HG02938 (cell line): ENCODE results near the gene RAI14.

Source experiments
- ATAC-seq: cut with Tn5 transposase; IDR thresholded peaks from one replicate; pipeline ENCODE4 v1.9.1; 2021; ENCODE audit warnings: mild to moderate bottlenecking, moderate library complexity; ENCODE audit not compliant: unreplicated experiment

The RAI14 gene

DNA sequence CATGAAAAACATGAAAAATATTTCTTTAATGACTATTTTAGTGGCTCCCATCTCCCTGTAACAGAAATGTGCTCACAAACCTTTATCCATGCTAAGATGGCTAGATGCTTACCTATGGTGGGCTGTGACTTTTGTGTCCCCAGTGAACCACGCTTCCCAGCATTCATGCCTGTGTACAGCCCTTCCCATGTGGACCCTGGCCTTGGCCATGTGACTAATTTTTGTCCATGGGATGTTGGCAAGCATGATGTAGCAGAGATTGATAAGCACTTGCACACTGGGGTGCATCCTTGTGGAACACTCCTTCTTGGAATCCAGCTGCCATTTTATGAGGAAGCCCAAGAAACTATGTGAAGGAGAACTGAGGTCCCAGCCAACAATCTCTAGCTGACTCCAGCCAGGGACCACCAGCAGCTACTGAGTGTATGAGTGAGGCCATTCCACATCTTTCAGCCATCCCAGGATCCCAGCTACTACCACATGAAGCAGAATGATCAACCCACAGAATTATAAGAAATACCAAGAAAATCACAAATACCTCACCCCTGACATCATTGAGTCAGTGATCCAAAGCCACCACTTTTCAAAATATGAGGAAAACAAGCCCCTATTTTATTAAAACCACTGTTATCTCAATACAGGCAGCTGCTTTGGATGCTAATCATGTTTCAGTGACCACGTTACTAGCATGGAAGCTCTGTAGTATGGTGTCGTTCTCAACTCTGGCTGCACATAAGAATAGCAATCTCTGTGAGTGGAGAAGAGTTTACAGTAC lies 16.1 kb upstream of the RAI14 start:
- ATAC-seq: no peak

DNA sequence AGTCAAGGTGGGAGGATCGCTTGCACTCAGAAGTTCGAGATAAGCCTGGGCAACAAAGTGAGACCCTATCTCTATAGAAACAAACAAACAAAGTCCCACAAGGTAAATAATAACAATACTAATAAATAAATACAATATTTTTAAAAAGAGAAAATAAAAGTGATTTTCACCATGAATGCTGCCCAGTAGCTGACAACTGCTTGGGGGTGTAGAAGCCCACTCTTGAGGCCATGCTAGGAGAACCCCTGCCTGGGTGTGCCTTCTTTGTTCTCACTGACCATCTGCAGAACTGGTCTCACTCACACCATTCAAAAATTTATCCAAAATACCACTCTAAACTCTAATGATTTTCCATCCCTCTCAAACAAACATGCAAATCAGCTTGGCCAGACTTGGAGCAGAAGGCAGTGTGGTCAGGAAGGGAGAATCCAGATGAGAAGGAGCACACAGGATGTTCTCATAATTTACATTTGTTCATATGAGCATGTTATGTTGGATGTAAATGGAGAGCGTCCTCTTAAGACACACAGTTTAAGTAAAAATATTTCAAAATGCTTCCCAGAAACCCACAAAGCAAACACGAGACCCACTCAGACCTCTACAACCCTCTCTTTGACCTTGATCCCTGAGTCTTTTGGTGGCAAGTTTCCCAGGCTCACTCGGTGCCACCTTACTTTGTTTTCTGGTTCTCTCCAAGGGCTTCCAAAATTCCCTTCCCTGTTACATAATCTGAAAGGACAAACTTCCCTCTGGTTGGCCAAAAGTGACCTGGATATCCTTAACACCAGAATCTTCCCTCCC lies 7.9 kb upstream of the RAI14 start:
- ATAC-seq: no peak

DNA sequence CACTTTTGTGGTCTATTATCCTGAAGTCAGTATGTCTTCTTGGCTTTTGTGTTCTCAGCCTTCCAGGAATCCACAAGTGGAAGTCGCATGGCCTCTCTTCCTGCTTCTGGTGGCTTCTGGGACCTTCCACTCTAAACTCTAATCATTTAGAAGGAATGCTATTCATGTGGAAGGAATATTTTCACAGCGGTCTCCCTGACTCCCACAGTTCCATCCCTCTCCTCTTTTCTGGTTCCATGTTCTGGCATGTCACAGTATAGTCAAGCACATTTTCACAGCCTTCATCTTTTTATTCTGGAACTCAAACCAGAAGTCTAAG lies 7.3 kb upstream of the RAI14 start:
- no peak for ATAC-seq

DNA sequence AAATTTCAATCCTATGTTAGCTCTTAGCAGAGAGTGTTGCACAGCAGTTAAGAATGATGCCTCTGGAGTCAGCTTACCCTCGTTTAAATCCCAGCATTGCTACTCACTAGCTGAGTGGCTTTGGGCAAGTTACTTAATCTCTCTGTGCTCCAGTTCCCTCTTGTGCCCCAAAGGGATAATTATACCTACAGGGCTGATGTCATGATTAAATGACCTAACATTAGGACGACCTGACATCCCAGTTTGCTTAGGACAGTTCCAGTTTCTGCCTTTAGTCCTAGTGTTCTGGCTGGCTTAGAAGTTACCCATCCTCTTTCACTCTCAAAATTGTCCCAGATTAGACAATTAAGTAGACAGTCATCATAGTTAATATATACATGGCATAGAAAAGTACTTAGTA lies 4.3 kb upstream of the RAI14 start:
- ATAC-seq: no peak

DNA sequence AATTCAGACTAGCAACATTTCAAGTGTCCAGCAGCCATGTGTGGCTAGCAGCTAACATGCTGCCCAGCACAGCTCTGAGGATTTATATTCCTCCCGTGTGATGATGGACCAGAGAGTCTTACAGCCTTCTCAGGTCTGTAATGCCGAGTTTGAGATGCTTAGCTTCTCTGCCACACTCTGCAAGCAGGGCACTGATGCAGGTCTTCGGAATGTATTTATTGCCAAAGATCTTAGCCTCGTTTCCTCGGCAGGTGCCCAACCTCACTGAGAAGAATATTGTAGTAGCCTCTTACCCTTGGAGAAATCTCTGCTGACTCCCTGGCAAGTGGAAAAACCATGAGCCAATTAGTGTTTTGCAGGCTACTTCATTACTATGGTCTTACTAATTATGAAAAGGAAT lies 3.7 kb upstream of the RAI14 start:
- ATAC-seq: no peak

DNA sequence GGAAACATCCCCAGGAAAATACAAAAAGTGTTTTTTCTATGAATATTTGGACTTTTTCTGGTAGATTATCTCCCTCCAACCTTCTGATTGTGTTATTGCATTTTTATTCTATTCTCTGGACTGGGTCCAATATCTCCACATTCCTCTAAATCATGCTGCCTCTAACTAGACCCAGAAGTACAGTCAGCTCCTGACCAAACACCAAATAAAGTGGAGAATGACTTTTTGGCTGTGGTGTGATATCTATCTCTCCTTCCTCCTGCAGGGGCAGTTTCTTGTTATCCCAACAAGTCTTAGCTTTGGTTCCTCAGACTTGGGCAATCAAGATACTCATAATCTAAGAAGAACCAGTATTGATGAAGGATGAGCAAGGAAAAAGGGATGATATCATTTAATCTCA lies 3.2 kb upstream of the RAI14 start:
- no peak for ATAC-seq

DNA sequence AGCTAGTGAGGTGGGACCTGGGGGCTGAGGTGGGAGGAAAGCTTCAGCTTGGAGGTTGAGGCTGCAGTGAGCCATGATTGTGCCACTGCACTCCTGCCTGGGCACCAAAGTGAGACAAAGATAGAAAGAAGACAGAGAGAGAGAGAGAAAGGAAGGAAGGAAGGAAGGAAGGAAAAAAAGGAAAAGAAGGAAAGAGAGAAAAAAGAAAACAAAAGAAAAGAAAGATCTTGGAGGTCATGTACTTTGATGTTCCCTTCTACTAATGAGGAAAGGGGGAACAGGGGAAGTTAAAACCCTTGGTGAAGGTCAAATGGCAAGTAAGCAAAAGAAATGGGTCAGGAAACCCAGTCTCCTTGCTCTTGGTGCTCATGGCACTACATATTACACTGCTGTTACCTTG lies 2.4 kb upstream of the RAI14 start:
- ATAC-seq: no peak

DNA sequence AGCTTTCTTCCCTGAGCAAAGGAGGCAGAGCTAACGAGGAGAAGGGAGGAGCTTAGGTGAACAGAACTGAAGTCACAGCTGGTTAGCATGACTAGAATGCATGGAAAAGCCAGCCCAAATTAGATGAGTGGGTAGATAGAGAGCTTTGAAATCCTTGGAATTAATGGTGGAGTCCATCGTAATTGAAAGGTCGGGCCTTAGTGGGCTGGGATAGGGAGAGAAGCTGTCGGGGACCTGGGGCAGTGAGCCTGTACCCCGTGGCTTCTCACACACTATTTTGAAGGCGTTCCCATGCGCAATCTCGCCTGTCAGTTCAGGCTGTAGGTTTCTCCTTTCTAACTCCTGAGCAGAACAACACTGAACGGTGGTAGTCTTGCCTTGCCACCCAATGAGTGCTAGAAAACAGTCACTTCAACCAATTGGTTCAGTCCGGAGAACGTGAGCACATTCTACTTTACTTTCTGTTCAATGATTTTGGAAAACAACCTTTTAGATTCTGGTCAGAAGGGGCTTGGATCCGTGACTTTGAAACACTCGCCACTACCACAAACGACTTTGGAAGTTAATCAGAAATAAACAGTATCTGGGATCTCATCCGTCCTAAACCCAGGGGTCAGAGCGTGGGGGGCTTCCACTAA lies 655 bp upstream of the RAI14 start:
- ATAC-seq: no peak

DNA sequence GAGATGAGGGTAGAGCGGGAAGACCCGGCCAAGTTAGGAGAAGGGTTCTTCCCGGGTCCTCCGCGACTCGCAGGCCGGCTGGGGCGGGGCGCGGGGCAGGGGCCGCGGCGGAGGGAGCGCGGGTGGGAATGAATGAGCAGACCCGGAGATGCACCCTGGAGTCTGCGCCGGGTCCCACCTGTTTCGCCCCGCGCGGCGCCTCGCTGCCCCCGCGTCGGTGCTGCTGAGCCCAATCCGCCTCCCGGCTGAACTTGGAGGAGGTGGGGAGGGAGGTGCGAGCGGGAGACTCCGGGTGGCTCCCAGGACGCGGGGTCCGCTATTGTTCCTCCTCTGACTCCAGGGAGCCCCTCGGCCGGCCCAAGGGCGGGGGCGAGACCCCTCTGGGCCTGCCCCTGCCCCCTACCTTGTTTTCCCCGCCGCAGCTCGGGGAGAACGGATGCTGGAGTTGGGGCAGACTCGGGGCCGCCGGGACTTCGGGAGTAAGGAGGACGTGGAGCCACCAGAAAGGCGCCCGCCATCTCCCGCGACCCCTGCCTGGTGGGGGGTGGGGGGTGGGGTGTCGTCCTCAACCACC lies 659 bp downstream of the RAI14 start:
- no peak for ATAC-seq

DNA sequence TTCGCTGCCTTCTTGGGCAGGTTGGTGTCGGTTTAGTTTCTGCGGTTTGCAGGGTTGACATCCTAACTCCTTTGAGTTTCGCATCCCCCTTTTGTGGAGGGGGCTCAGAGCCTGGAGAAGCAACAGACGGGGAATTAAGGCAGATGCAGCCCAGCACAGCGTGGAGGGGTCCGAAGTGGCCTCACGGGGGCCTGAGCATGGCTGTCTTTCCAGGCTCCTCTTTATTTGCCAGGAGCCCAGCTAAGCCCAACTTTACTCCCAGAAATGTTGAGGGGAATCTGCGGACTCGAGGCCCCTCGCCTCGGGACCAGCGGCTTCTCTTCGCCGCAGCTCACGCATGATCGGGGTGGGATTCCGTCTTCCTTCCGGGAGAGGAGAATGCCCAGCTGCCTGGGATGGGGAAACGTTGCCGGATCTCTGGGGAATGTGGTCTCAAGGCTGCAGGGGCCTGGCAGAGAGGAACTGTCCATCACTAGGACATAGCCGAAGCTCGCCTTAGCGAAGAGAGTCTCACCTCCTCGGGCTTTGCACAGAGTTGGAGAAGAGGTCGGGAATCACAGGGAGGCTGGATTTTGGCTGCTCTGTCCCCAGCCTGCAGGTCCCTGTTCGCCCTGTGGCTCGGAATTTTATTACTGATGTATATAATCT lies 1.3 kb downstream of the RAI14 start:
- ATAC-seq: no peak

DNA sequence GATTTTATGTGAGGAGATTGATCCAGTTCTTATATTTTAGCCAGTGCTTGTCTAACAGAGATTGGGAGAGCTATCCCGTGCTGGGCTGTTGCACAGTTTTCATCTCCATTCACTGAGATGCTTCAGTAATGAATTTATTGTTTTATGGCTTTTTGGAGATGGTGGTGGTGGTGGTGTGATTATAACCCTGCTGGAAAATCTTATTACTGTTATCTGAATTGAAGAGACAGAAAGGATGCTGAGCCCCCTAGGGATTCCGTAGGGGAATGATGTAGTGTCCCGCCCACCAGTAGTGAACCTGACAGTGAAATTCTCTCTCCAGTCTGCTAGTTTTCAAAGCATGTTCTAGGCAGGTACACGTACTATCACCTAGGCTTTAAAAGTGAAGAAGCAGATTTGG lies 1.9 kb downstream of the RAI14 start:
- ATAC-seq: no peak

DNA sequence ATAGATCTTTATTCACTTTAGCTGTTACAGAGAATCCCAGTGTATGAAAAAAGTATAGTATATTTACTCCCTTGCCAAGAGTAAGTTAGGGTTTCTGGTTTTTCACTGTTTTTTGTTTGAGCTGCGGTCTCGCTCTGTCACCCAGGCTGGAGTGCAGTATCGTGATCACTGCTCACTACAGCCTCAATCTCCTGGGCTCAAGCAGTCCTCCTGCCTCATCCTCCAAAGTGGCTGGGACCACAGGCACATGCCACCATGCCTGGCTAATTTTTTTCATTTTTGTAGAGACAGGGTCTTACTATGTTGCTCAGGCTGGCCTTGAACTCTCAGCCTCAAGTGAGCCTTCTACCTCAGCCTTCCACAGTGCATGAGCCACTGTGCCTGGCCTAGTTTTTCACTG lies 3.0 kb downstream of the RAI14 start:
- ATAC-seq: no peak

DNA sequence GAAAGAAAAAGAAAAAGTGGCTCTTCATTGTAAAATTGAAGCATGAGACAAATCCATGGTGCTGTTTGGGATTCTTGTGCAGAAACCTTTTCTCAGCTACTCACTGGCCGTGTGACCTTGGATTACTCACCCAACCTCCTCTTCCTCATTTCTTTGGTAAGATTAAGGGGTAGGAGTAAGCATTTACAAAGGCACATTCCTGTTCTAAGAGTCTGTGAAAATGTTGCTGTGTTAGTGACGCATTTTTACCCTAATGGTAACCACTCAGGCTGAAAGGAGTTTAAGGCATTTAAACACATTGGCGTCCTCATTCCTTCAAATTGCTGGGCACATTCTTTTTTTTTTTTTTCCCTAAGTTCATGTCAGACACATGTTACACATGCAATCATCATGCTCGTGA lies 4.3 kb downstream of the RAI14 start:
- ATAC-seq: no peak

DNA sequence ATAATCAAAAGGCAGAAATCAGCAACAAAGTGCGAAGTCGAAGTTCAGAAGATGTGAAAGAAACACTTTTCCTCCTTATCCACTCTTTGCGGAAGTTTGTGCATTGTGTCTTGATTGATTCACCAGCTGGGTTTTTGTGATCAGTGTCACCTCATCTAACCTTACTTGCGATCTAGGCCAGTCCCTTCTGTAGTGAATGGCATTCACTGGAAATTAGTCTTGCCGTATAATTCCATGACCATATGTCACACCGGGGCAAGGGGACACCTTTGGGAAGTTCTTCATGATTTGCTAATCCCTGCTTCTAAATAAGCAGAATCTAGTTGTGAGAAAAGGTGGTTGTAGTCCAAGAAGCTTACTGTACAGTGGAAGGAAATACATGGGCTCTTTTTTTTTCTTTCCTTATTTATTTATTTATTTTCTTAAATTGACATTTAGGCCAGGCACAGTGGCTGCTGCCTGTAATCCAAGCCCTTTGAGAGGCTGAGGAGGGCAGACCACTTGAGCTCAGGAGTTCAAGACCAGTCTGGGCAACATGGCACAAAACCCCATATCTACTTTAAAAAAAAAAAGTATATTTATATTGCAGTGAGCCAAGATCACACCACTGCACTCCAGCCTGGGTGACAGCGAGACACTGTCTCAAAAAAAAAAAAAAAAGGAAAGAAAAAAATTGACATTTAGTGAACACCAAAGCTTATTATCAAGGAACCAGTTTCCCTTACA lies 7.8 kb downstream of the RAI14 start:
- ATAC-seq: no peak

DNA sequence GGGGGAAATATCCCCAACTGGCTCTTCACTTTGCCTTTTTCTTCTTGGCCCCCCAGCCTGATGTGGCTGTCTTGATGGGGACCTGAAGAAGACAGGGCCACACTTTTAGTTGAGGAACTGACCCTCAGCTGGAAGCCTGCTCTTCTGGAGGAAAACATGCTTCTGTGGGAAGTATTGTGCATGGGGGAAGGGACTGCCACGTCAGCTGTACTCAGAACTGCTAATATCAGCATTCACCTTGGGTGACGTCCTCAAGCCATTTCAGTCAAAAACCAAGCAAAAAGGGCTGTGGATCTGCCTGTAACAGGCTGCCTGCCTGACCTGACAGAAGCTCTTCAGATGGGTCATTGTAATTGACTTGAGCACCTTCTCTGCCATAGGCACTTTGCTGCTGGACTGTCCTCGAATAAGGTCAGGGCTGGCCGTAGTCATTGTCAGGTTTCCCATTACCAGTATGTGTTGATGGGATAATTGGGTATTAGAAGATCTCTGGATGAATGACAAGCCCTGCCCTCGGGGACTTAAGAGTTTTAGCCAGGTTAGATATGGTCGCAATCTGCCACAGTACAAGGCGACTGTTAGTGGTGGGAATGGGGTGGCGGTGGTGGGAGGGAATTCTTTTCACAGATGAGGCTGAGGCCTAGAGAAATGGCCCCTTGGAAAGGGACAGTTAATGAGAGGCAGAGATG lies 10.4 kb downstream of the RAI14 start:
- no peak for ATAC-seq

DNA sequence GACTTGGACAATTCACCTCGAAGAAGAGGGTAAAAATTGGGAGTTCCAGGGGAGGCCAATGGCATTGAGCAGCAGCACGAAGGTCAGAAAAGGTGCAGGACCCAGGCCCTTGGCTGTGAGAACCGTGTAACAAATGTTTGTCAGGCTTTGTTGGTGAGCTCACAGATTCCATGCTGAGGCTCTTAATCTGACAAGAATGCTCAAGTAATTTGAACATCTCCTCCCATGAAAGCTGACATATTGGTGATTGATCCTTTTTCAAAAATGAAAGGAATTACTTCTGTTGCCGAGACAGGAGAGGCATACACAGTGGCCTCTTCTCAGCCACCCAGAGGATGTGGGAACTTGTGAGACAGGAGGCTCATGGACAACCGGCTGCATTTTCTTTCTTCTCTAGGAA lies 11.6 kb downstream of the RAI14 start:
- no peak for ATAC-seq

DNA sequence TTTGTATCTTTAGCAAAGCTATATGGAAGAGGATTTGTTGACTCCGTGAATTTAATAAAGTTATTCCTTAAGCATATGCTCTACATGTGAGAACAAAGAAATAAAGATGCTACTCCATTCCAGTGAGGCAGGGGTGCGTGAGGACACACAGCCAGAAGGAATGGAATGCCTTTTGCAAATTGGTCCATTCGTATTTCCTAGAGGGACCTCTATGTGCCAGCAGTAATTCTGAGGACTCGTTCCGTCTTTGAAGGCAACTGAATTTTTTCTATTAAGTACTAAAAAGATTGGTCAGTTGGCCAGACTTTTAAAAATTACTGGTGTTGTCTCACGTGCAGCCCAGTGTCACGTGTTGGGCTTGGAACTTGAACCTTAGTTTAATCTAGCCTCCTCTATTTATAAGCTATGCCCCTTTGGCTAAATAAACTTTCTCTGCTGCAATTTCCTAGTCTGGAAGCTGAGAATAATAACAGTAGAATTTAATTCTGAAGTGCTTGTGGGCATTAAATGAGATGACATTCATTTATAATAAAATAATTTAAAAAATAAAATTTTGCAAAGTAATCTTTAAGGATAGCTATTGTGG lies 13.9 kb downstream of the RAI14 start:
- ATAC-seq: no peak

DNA sequence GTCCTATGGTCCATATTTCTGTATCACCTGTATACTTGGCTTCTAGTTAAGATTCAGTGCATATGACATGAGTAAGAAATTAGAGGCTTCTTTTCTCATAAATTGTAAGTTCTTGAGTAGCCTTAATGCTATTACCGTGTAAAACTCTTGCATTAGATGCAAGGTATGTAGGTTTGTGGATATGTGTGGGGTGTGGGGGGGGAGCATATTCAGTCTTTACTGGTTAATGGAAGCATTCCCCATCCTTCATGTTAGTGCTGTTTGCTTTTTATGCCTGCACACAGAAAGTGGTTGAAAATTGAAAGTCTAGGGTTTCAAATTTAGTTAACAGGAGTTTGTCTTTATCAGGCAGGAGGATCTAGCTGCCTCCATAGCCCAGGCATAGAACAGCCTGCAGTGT lies 16.1 kb downstream of the RAI14 start:
- no peak for ATAC-seq

DNA sequence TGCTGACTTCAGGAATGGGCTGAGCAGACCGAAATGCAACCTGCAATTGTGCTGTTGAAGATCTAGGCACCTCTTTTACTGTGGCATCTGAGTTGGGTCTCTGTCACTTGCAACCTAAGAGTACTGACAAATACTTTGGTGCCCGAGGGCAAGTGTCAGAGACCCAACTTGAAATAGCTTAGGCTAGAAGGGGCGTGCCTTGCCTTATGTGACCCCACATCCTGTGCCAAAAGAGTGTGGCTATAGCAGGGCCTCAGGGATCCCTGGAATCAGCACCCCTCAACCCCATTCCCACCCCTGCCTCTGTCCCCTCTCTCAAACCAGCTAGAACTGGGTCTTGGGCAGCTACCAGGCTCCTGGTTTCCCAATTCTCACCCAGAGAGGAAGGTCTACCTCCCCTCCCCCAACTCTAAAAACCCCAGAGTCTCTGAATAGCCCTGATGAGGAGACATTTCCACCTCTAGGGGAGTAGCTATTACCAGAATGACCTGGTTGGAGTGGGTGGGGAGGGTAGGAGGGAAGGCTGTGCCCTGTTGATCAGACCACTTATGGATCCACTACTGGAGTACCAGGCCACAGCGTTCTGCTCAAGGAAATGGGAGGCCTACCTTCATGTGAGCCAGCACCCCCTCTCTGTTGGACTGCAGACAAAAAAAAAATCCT lies 17.5 kb downstream of the RAI14 start:
- no peak for ATAC-seq
